Gastrocnemius medialis (tissue), 4 donors: ENCODE measurements around the gene ALG14.

Source experiments
- POLR2A ChIP-seq, 2 donors: fragments of 450-650 bp; IDR thresholded peaks; one replicate each; pipeline ENCODE4 v1.6.1; 2017; ENCODE audit warnings: antibody characterized with exemption in 2 of 2, mild to moderate bottlenecking in 2 of 2, moderate library complexity in 2 of 2
- TF ChIP-seq, protein P1 (sequence below), 5 experiments: fragments of 450-650 bp in 3 of 5; fragments of 200-600 bp in 2 of 5; sonication (generic) in 2 of 5; IDR thresholded peaks in 4 of 5; conservative IDR thresholded peaks in 1 of 5; 1 replicate in 4 of 5; 2 replicates in 1 of 5; pipeline ENCODE4 v1.5.1; 2016 to 2019; ENCODE audit warnings: antibody characterized with exemption in 5 of 5, mild to moderate bottlenecking in 3 of 5, moderate library complexity in 3 of 5

DNA sequence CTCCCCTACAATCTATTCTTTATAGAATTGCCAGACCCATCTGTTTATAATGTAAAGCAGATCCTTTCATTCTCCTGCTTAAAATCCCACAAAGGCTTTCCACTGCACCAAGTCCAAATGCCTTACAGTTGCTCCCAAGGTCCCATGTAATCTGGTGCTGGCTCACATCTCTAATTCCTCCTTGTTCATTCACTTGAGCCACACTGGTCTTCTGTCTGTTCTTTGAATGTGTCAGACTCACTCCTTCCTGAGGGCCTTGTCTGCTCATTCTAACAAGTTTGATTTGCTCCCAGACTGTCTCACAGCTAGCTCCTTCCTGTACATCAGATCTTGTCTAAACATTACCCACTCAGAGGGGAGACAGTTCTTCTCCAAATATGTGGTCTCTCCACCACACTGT is 38.9 kb downstream of the ALG14 start:
- TF ChIP-seq, protein P1, sequence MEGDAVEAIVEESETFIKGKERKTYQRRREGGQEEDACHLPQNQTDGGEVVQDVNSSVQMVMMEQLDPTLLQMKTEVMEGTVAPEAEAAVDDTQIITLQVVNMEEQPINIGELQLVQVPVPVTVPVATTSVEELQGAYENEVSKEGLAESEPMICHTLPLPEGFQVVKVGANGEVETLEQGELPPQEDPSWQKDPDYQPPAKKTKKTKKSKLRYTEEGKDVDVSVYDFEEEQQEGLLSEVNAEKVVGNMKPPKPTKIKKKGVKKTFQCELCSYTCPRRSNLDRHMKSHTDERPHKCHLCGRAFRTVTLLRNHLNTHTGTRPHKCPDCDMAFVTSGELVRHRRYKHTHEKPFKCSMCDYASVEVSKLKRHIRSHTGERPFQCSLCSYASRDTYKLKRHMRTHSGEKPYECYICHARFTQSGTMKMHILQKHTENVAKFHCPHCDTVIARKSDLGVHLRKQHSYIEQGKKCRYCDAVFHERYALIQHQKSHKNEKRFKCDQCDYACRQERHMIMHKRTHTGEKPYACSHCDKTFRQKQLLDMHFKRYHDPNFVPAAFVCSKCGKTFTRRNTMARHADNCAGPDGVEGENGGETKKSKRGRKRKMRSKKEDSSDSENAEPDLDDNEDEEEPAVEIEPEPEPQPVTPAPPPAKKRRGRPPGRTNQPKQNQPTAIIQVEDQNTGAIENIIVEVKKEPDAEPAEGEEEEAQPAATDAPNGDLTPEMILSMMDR (IDR thresholded peaks at IDR 0.05 in 4 of 5, conservative IDR thresholded peaks at IDR 0.05 in 1 of 5) = no peak
- TF ChIP-seq POLR2A (IDR thresholded peaks at IDR 0.05) = no peak
